Measurements from ENCODE around the gene TRAM2. TPM values are rescaled to one million over a fixed set of nuclear protein-coding genes. Genes with fewer than 3 reads are reported as not detected.

The TRAM2 gene
- total and polyA plus RNA-seq, 9 of the 15 experiments (the other 6 are each of a cell fraction or from before 2014, with no cell fraction given): 2.6 to 13.3 (median 8.9) TPM

- TF ChIP-seq MEF2D (tag; conservative IDR thresholded peaks at IDR 0.05; ENCODE audit: low read depth) (no peak), ZNF395 (CRISPR knock-in tag; IDR thresholded peaks at IDR 0.05) (no peak), DPF2 (IDR thresholded peaks at IDR 0.05) (peak; percentile 11; the same call in 1 of the 2 replicates), ZNF778 (CRISPR knock-in tag; IDR thresholded peaks at IDR 0.05) (no peak), MXI1 (IDR thresholded peaks at IDR 0.05; ENCODE audit: low read depth, low read length) (no peak), USF1 (CRISPR knock-in tag; IDR thresholded peaks at IDR 0.05) (peak; percentile 86), ZNF384 (IDR thresholded peaks at IDR 0.05; ENCODE audit: low read depth, low read length) (no peak), KLF16 (IDR thresholded peaks at IDR 0.05) (no peak), ZBED1 (IDR thresholded peaks at IDR 0.05) (no peak), MITF (IDR thresholded peaks at IDR 0.05) (no peak), CHD1 (IDR thresholded peaks at IDR 0.05; ENCODE audit: low read length) (no peak), FOXO4 (CRISPR knock-in tag; IDR thresholded peaks at IDR 0.05) (no peak), E2F8 (IDR thresholded peaks at IDR 0.05; ENCODE audit: low read depth, partially characterized antibody) (no peak), ID3 (CRISPR knock-in tag; IDR thresholded peaks at IDR 0.05) (no peak), ID3 (tag; IDR thresholded peaks at IDR 0.05) (peak; percentile 21; the same call in 1 of the 2 replicates), ZNF274 (IDR thresholded peaks at IDR 0.05; ENCODE audit: borderline replicate concordance, low read depth, low read length) (no peak), MAX (CRISPR knock-in tag; IDR thresholded peaks at IDR 0.05) (no peak)
Observed at GRCh38 chr6:52511572-52512151, 65.2 kb downstream of the TRAM2 start (continued).
